Subcutaneous abdominal adipose tissue (tissue), 5 donors: ENCODE results near the gene CRIP3.

Experiments used
- H3K27ac ChIP-seq: one replicate; pipeline ENCODE4 v1.7.0; 2013; ENCODE audit warnings: low read depth, mild to moderate bottlenecking, inconsistent platforms, low read length, moderate library complexity
- H3K27me3 ChIP-seq, 5 donors: one replicate each; pipeline ENCODE4 v1.7.0; 2013; ENCODE audit warnings: low read length in 5 of 5, inconsistent platforms in 1 of 5; ENCODE audit not compliant: control insufficient read depth in 5 of 5, insufficient read depth in 4 of 5
- H3K36me3 ChIP-seq, 5 donors: one replicate each; pipeline ENCODE4 v1.7.0; 2013; ENCODE audit warnings: low read length in 5 of 5; ENCODE audit not compliant: control insufficient read depth in 5 of 5, insufficient read depth in 5 of 5
- H3K4me1 ChIP-seq, 5 donors: one replicate each; pipeline ENCODE4 v1.7.0; 2013; ENCODE audit warnings: low read length in 5 of 5, mild to moderate bottlenecking in 3 of 5, moderate library complexity in 1 of 5; ENCODE audit not compliant: control insufficient read depth in 5 of 5, insufficient read depth in 5 of 5
- H3K4me3 ChIP-seq, 5 donors: one replicate each; pipeline ENCODE4 v1.7.0; 2013; ENCODE audit warnings: low read length in 5 of 5, low read depth in 1 of 5
- H3K9ac ChIP-seq, 5 donors: one replicate each; pipeline ENCODE4 v1.7.0; 2013; ENCODE audit warnings: low read length in 5 of 5, mild to moderate bottlenecking in 4 of 5, moderate library complexity in 3 of 5
- H3K9me3 ChIP-seq, 5 donors: one replicate each; pipeline ENCODE4 v1.7.0; 2013; ENCODE audit warnings: low read length in 5 of 5; ENCODE audit not compliant: control insufficient read depth in 5 of 5
- donor health status: healthy.
- donor health status: healthy.
- donor health status: healthy.
- donor health status: healthy.
- donor health status: healthy.

CRIP3 gene

GRCh38 chr6:43335469-43335868, 26.8 kb upstream of the CRIP3 start:
- H3K4me3 ChIP-seq = no peak overlapping the region
- no peak overlapping the region for H3K27ac ChIP-seq
- H3K27me3 ChIP-seq = no peaks in the 10 kb centered on the region
- no peaks in the 10 kb centered on the region for H3K4me1 ChIP-seq
- H3K9ac ChIP-seq = no peak overlapping the region
- H3K9me3 ChIP-seq = no peaks in the 10 kb centered on the region
- peaks cover 22 to 46% (median 40%) of the 10 kb centered on the region in 5 donors for H3K36me3 ChIP-seq

DNA sequence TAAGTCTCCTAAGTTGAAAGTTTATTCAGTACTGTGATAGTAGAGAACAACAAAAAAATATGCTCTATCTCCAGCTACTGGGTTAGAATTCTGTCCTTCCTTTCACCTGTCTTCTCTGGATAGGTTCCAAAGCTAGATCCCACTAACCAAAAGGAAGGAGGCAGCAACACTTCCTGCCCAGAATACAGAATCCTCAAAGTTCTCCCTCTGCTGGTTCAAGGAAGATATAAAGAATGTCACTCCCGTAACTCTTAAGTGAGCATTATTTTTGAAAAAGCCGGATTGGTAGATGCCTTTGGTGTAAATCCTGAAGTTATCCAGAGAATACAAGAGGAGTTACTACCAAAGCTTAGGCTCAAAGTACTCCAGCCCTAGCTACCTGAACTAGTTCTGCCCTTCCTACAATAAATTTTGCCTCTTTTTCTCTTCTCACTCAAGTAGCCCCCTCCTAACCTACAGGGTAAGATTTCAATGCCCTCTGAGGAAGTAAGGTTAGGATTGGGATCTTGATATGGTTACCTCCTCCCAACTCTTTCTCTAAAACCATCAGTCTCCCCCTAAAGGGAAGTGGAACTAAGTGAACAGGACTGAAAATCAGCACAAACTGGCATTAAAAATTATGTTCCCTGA, 26.0 kb upstream of the CRIP3 start:
- Histone ChIP-seq H3K9me3 (no peaks in the 10 kb centered on the region), H3K9ac (no peak overlapping the region), H3K4me1 (no peaks in the 10 kb centered on the region), H3K4me3 (no peak overlapping the region), H3K27me3 (no peaks in the 10 kb centered on the region), H3K27ac (no peak overlapping the region), H3K36me3 (peaks cover 15 to 37% (median 31%) of the 10 kb centered on the region in 5 donors)

GRCh38 chr6:43331891-43332290, 23.3 kb upstream of the CRIP3 start:
- Histone ChIP-seq H3K9me3 (no peaks in the 10 kb centered on the region), H3K27me3 (no peaks in the 10 kb centered on the region), H3K36me3 (peaks cover 8 to 16% (median 13%) of the 10 kb centered on the region in 5 donors), H3K4me3 (no peak overlapping the region), H3K9ac (no peak overlapping the region), H3K27ac (no peak overlapping the region), H3K4me1 (no peaks in the 10 kb centered on the region)

DNA sequence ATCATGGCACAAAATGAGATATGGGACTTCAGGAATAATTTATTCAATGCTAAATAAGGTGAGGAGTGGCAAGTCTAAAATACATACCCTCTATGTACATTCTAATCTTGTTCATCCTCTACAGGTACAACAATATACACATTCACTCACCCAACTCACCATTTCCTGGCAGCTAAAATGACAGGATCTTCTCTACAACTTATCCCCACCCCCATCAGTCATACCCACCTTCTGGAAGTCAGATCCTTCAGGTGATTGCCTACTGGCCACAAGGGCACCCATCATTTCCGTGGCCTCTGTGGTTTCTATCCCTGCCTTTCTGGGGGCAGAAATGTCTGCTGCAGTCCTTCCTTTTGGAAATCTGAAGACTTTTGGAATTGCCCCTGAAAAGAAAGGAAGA, 22.8 kb upstream of the CRIP3 start:
- H3K36me3 ChIP-seq = peaks cover 7 to 15% (median 13%) of the 10 kb centered on the region in 5 donors
- H3K9me3 ChIP-seq = no peaks in the 10 kb centered on the region
- no peaks in the 10 kb centered on the region for H3K27me3 ChIP-seq
- peak overlapping the region in 1 of 5 donors; percentile 1 for H3K9ac ChIP-seq
- H3K4me3 ChIP-seq = no peak overlapping the region
- no peaks in the 10 kb centered on the region for H3K4me1 ChIP-seq
- no peak overlapping the region for H3K27ac ChIP-seq

GRCh38 chr6:43328528-43328927, 19.9 kb upstream of the CRIP3 start:
- Histone ChIP-seq H3K9ac (no peak overlapping the region), H3K36me3 (peaks cover 0 to 12% (median 8%) of the 10 kb centered on the region in 5 donors), H3K4me3 (no peak overlapping the region), H3K9me3 (no peaks in the 10 kb centered on the region), H3K4me1 (no peaks in the 10 kb centered on the region), H3K27ac (no peak overlapping the region), H3K27me3 (no peaks in the 10 kb centered on the region)

DNA sequence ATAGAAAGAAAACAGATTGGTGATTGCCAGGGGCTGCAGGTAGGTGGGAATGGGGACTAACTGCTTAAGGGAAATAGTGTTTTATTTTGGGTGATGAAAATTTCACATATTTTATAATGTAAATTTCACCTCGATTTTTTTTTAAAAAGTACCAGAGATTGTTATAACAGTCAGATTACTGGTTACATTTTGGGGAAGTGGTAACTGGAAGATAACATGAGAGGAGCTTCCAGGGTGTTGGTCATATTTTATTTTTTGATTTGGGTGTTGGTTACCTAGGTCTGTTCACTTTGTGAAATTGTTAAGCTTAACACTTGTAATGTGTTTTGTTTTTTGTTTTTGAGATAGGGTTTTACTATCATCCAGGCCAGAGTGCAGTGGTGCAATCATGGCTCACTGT, 17.2 kb upstream of the CRIP3 start:
- H3K36me3 ChIP-seq = peaks cover 0 to 10% (median 5%) of the 10 kb centered on the region in 5 donors
- H3K4me3 ChIP-seq = no peak overlapping the region
- H3K9me3 ChIP-seq = no peaks in the 10 kb centered on the region
- no peak overlapping the region for H3K27ac ChIP-seq
- no peaks in the 10 kb centered on the region for H3K27me3 ChIP-seq
- H3K9ac ChIP-seq = no peak overlapping the region
- no peaks in the 10 kb centered on the region for H3K4me1 ChIP-seq

DNA sequence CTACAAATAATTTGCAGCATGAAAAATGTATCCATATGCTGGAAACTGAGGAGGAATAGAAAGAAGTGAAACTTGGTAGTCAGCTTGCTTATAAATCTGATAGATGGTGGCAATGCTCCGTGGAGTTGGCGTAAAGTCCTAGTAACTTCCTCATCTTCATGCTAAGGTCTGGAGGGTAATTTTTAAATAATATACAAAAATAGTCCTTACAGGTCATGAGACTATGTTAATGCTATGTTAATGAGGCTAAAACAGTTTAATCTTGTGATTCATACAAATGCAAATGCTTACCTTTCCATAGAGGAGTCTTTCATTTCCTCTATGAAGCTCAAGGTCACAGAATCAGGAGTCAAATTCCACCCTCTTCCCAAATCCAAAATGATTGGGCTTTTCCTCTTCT, 9.4 kb upstream of the CRIP3 start:
- no peak overlapping the region for H3K4me3 ChIP-seq
- H3K27me3 ChIP-seq = no peaks in the 10 kb centered on the region
- peaks cover 0 to 5% (median 0%) of the 10 kb centered on the region in 5 donors for H3K36me3 ChIP-seq
- H3K9me3 ChIP-seq = no peaks in the 10 kb centered on the region
- H3K27ac ChIP-seq = no peak overlapping the region
- H3K9ac ChIP-seq = no peak overlapping the region
- H3K4me1 ChIP-seq = no peaks in the 10 kb centered on the region

DNA sequence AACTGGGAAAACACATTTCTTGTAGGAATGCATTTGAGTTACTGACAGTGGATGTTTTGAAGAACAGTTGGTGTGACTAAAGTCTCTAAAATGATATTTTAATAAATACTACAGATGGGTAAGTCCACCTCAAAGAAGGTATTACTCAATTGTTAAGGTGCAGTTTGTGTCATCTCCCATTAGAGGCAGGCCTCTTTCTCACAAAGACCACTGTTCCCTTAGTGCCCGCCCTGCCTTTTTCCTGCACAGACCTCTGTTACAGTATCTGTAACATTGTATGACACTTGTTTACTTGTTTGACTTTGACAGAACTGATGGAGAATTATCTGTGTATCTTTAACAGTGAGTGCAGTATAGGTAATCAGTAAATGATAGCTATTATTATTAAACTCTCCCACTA, 5.2 kb upstream of the CRIP3 start:
- Histone ChIP-seq H3K4me1 (peaks cover 0 to 3% (median 1%) of the 10 kb centered on the region in 5 donors), H3K4me3 (no peak overlapping the region), H3K27ac (no peak overlapping the region), H3K27me3 (peaks cover 0 to 1% (median 0%) of the 10 kb centered on the region in 5 donors), H3K9me3 (no peaks in the 10 kb centered on the region), H3K9ac (no peak overlapping the region), H3K36me3 (peaks cover 0 to 5% (median 0%) of the 10 kb centered on the region in 5 donors)

GRCh38 chr6:43311666-43312065, 3.0 kb upstream of the CRIP3 start:
- Histone ChIP-seq H3K9me3 (no peaks in the 10 kb centered on the region), H3K36me3 (peaks cover 0 to 1% (median 0%) of the 10 kb centered on the region in 5 donors), H3K4me1 (peaks cover 0 to 14% (median 12%) of the 10 kb centered on the region in 5 donors), H3K27ac (no peak overlapping the region), H3K27me3 (peaks cover 5 to 17% (median 8%) of the 10 kb centered on the region in 5 donors), H3K4me3 (no peak overlapping the region), H3K9ac (no peak overlapping the region)

GRCh38 chr6:43310624-43311023, 2.0 kb upstream of the CRIP3 start:
- H3K9ac ChIP-seq = no peak overlapping the region
- no peaks in the 10 kb centered on the region for H3K36me3 ChIP-seq
- H3K9me3 ChIP-seq = no peaks in the 10 kb centered on the region
- no peak overlapping the region for H3K27ac ChIP-seq
- peaks cover 8 to 20% (median 10%) of the 10 kb centered on the region in 5 donors for H3K27me3 ChIP-seq
- no peak overlapping the region for H3K4me3 ChIP-seq
- peaks cover 0 to 14% (median 12%) of the 10 kb centered on the region in 5 donors for H3K4me1 ChIP-seq
